Prostate gland (tissue), 2 donors: Measurements from ENCODE around the gene APCDD1L. TPM values are rescaled to one million over a fixed set of nuclear protein-coding genes. Genes with fewer than 3 reads are reported as not detected.

Experiments
- DNase-seq: peaks from one replicate; pipeline ENCODE4 v3.0.0-alpha.2; 2019; ENCODE audit warnings: low spot score
- H3K27ac ChIP-seq, 2 donors: fragments of 200-600 bp; sonication (generic); 2 replicates each; pipeline ENCODE4 v1.5.1; 2017 to 2019
- H3K27me3 ChIP-seq: fragments of 200-600 bp; sonication (generic); replicated peaks from 2 replicates; pipeline ENCODE4 v1.5.1; 2019; ENCODE audit not compliant: insufficient read depth
- H3K36me3 ChIP-seq, 2 donors: fragments of 200-600 bp; sonication (generic); 1 replicate in 1 of 2; 2 replicates in 1 of 2; pipeline versions ENCODE4 v1.5.1 to v1.8.1; 2017 to 2019
- H3K4me1 ChIP-seq: fragments of 200-600 bp; sonication (generic); replicated peaks from 2 replicates; pipeline ENCODE4 v1.5.1; 2019
- H3K4me3 ChIP-seq, 2 donors: fragments of 200-600 bp; sonication (generic); 2 replicates each; pipeline ENCODE4 v1.5.1; 2017 to 2019
- H3K9me3 ChIP-seq: fragments of 200-600 bp; sonication (generic); 2 replicates; pipeline ENCODE4 v1.5.1; 2017
- POLR2A ChIP-seq: fragments of 450-650 bp; IDR thresholded peaks from one replicate; pipeline ENCODE4 v1.6.1; 2016; ENCODE audit warnings: antibody characterized with exemption, mild to moderate bottlenecking
- POLR2AphosphoS5 ChIP-seq: sonication (generic); formaldehyde crosslinking; IDR thresholded peaks from one replicate; pipeline ENCODE4 v1.6.1; 2017; ENCODE audit warnings: antibody characterized with exemption
- WGBS: methylation state at CpG from one replicate; pipeline ENCODE4 v1.1.5; 2018; 5-methylcytosine and 5-hydroxymethylcytosine counted together
- intact Hi-C: fragments of 100-400 bp; cut with DNase I; formaldehyde crosslinking; loops from one replicate; pipeline ENCODE4 v1.14.2; 2022
- total RNA-seq, 2 donors: library from RNA; depleted of rRNA; stranded (reverse); fragments of >200 nt; gene quantifications; one replicate each; pipeline ENCODE4 v1.1.0, GENCODE V29; 2016
- TF ChIP-seq, protein P1 (sequence below), 4 experiments: fragments of 200-600 bp in 2 of 4; fragments of 450-650 bp in 2 of 4; sonication (generic) in 2 of 4; IDR thresholded peaks; 1 replicate in 3 of 4; 2 replicates in 1 of 4; pipeline ENCODE4 v1.5.1; 2016 to 2019; ENCODE audit warnings: antibody characterized with exemption in 4 of 4, mild to moderate bottlenecking in 2 of 4, moderate library complexity in 2 of 4

APCDD1L gene
- total RNA-seq, 2 donors from 2014 or later: 0.23 to 0.46 TPM

DNA sequence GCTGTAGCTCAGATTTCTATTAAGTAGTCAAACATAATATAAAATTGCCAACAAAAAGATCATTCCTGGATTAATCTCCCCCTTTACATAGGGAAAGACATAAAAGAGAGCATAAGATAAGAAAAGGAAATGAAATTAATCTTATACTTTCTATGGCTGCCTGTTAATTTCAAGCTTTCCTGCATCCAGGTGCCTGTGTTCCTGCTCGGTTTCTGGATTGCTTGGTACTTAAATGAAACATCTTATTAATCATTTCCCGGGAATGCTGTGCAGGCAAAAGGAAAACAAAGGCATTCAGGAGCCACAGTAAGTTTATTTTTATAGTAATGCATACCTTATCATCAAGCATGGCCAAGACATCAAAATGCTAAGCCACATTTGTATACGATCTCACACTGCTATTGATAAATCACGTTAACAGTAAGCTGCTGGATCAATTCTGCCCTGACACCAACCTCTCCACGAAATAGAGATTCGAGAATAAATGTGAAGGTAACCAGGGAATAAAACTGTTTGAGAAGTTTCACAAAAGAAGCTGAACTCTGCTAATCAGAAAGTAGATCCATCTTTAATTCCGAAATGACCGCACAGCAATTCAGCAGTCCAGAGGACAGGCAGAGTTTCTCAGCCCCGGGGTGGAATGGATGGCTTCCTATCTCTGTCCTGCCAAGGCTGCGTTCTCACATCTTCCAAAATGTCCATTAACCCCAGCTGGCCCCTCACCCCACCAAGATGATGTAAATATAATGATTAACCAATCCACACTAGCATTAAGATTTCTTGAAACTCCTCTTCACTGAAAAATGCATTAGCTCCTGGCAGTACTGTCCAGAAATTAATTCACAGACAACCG, 32.6 kb upstream of the APCDD1L start:
- H3K27me3 ChIP-seq: no peaks in the 10 kb centered on the region
- H3K4me1 ChIP-seq: no peaks in the 10 kb centered on the region
- H3K36me3 ChIP-seq: no peaks in the 10 kb centered on the region
- 76% methylated on average over 11 of the region's 11 CpGs for WGBS
- intact Hi-C loops: no loop called here
- H3K4me3 ChIP-seq: no peak overlapping the region
- no peaks in the 10 kb centered on the region for H3K9me3 ChIP-seq
- TF ChIP-seq POLR2A: no peak
- TF ChIP-seq, protein P1, sequence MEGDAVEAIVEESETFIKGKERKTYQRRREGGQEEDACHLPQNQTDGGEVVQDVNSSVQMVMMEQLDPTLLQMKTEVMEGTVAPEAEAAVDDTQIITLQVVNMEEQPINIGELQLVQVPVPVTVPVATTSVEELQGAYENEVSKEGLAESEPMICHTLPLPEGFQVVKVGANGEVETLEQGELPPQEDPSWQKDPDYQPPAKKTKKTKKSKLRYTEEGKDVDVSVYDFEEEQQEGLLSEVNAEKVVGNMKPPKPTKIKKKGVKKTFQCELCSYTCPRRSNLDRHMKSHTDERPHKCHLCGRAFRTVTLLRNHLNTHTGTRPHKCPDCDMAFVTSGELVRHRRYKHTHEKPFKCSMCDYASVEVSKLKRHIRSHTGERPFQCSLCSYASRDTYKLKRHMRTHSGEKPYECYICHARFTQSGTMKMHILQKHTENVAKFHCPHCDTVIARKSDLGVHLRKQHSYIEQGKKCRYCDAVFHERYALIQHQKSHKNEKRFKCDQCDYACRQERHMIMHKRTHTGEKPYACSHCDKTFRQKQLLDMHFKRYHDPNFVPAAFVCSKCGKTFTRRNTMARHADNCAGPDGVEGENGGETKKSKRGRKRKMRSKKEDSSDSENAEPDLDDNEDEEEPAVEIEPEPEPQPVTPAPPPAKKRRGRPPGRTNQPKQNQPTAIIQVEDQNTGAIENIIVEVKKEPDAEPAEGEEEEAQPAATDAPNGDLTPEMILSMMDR (IDR thresholded peaks at IDR 0.05): no peak
- no peak for TF ChIP-seq POLR2AphosphoS5
- no peak for DNase-seq
- H3K27ac ChIP-seq: no peak overlapping the region

DNA sequence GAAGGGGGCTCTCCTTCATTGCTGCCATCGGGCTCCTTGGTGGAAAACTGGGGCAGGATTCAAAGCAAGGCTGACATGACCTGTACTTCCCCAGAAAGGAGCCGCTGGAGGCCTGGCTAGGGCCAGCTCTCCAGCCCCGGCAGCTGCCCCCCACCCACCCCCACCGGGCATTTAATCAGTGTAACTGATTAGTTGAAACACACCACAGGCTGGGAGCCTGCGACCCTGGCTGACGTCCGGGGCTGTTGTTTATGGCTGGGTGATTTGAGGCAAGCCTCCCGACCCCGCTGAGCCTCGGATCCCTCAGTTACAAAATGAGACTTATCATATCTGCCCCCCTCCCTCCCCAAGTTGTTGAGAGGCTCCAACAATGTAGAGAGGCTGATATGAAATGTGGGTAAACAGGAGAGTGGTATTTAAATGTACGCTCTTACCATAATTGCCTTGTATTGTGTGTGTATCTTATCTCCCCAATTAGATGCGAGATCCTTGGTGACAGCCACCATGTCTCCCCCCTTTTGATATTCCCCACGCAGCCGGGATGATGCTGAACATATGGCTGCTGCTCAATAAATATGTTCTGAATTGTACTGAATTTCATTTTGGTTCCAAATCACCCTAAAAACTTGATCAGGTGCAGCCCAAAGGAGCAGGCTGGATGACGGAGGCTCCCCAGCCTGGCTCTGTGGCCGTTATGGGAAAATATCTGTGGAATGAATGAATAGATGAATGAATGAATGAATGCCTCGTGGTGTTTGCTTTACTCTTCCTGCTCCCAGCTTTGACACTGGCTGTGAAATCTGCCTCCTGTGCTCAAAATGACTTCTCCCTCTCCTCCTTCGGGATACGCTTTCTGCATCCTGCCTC, 31.8 kb upstream of the APCDD1L start:
- Histone ChIP-seq H3K27ac (no peak overlapping the region), H3K36me3 (no peaks in the 10 kb centered on the region), H3K27me3 (no peaks in the 10 kb centered on the region), H3K4me1 (no peaks in the 10 kb centered on the region), H3K4me3 (no peak overlapping the region), H3K9me3 (no peaks in the 10 kb centered on the region)
- TF ChIP-seq, protein P1 (IDR thresholded peaks at IDR 0.05): no peak
- TF ChIP-seq POLR2A: no peak
- no peak for TF ChIP-seq POLR2AphosphoS5
- no peak for DNase-seq
- intact Hi-C loops: no loop called here
- 61% methylated on average over 18 of the region's 19 CpGs for WGBS

DNA sequence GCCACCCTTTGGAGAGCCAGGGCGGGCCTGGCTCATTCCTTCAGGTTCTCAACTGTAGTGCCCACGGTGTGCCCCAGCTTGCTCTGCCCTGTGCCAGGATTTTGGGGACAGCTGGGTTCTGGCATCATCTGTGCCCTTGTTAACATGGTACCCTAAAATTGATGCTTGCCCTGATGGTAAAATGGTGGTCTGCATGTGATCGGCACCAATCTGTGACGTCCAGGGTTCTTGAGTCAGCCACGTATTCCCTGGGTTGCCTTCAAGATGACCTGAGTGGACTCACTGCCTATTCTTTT, 31.2 kb upstream of the APCDD1L start:
- WGBS: 91% methylated on average over 5 of the region's 5 CpGs
- TF ChIP-seq, protein P1 (IDR thresholded peaks at IDR 0.05): no peak
- TF ChIP-seq POLR2A (no peak), POLR2AphosphoS5 (no peak)
- no peak overlapping the region for H3K27ac ChIP-seq
- DNase-seq: no peak
- intact Hi-C loops: no loop called here
- no peaks in the 10 kb centered on the region for H3K4me1 ChIP-seq
- H3K9me3 ChIP-seq: no peaks in the 10 kb centered on the region
- no peak overlapping the region for H3K4me3 ChIP-seq
- no peaks in the 10 kb centered on the region for H3K36me3 ChIP-seq
- no peaks in the 10 kb centered on the region for H3K27me3 ChIP-seq

DNA sequence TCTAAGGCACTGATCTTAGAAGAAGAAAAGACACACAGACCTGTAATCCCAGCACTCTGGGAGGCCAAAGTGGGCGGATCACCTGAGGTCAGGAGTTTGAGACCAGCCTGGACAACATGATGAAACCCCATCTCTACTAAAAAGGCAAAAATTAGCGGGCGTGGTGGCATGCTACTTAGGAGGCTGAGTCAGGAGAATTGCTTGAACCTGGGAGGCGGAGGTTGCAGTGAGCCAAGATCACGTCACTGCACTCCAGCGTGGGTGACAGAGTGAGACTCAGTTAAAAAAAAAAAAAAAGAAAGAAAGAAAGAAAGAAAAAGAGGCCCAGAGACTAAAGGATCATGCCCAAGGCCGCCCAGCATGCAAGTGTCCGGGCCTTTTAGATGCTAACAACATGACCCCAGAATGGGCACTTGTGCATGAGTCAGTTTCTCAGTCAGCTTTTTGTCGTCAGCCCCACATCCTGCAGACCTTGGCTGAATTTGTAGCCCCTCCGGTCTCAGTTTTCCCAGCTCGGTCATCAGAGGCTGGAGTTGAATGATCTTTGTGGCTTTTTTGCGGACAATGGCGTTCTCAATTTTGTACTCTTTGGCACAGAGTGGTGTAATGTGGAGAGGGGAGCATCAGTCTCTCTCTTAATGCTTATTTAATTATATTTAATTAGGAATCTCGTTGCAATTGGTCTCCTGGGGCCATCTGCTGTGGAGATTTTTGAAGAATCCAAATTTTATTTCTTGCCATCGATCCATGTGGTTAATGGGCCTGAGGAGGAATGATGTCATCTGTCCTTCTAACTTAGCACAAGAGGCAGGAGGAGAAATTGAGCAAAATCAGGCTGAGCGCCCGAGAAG, 30.6 kb upstream of the APCDD1L start:
- H3K36me3 ChIP-seq: no peaks in the 10 kb centered on the region
- H3K9me3 ChIP-seq: no peaks in the 10 kb centered on the region
- TF ChIP-seq POLR2AphosphoS5 (no peak), POLR2A (no peak)
- DNase-seq: no peak
- no peaks in the 10 kb centered on the region for H3K27me3 ChIP-seq
- no peak overlapping the region for H3K27ac ChIP-seq
- intact Hi-C loops: no loop called here
- WGBS: 90% methylated on average over 17 of the region's 17 CpGs
- no peaks in the 10 kb centered on the region for H3K4me1 ChIP-seq
- no peak overlapping the region for H3K4me3 ChIP-seq

DNA sequence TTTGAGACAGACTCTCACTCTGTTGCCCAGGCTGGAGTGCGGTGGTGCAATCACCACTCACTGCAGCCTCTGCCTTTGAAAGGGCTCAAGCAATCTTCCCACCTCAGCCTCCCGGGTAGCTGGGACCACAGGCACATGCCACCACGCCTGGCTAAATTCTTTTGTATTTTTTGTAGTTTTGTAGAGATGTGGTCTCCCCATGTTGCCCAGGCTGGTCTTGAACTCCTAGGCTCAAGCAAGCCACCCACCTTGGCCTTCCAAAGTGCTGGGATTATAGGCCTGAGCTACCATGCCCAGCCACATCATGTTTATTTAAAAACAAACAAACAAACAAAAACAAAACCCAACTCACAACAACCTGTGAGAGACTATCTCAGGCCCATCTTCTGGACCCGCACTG, 29.7 kb upstream of the APCDD1L start:
- 95% methylated on average over 4 of the region's 4 CpGs for WGBS
- DNase-seq: no peak
- Histone ChIP-seq H3K36me3 (no peaks in the 10 kb centered on the region), H3K27me3 (no peaks in the 10 kb centered on the region), H3K27ac (no peak overlapping the region), H3K4me1 (no peaks in the 10 kb centered on the region), H3K4me3 (no peak overlapping the region), H3K9me3 (no peaks in the 10 kb centered on the region)
- intact Hi-C loops: no loop called here
- no peak for TF ChIP-seq POLR2AphosphoS5
- TF ChIP-seq, protein P1 (IDR thresholded peaks at IDR 0.05): no peak
- no peak for TF ChIP-seq POLR2A
